Glutamatergic neuron (in vitro differentiated cells): ENCODE measurements around the gene CFAP65. TPM values are rescaled to one million over a fixed set of nuclear protein-coding genes. Genes with fewer than 3 reads are reported as not detected.

ENCODE experiments used
- DNase-seq: peaks from one replicate; pipeline ENCODE4 v3.0.0; 2022
- H3K27ac Mint-ChIP-seq: one replicate; pipeline ENCODE4 v1.8.0; 2020; ENCODE audit warnings: mild to moderate bottlenecking, mixed read lengths, inconsistent platforms; ENCODE audit not compliant: unreplicated experiment
- H3K27me3 Mint-ChIP-seq: one replicate; pipeline ENCODE4 v1.8.0; 2020; ENCODE audit warnings: mild to moderate bottlenecking, moderate library complexity, mixed read lengths, inconsistent platforms; ENCODE audit not compliant: unreplicated experiment
- H3K36me3 Mint-ChIP-seq: one replicate; pipeline ENCODE4 v1.8.0; 2020; ENCODE audit warnings: mild to moderate bottlenecking, mixed read lengths, inconsistent platforms; ENCODE audit not compliant: unreplicated experiment
- H3K4me1 Mint-ChIP-seq: one replicate; pipeline ENCODE4 v1.8.0; 2020; ENCODE audit warnings: mild to moderate bottlenecking, low read depth, mixed read lengths, inconsistent platforms; ENCODE audit not compliant: unreplicated experiment
- H3K4me3 Mint-ChIP-seq: one replicate; pipeline ENCODE4 v1.8.0; 2020; ENCODE audit warnings: mild to moderate bottlenecking, mixed read lengths, inconsistent platforms; ENCODE audit not compliant: unreplicated experiment
- H3K9me3 Mint-ChIP-seq: one replicate; pipeline ENCODE4 v1.8.0; 2020; ENCODE audit warnings: mild to moderate bottlenecking, moderate library complexity, mixed read lengths, inconsistent platforms; ENCODE audit not compliant: unreplicated experiment
- CTCF ChIP-seq: fragments of 200-600 bp; sonication (generic); IDR thresholded peaks from one replicate; pipeline ENCODE4 v1.5.0; 2021; ENCODE audit not compliant: partially characterized antibody, unreplicated experiment
- total RNA-seq: library from RNA; stranded (reverse); fragmentation: NEBNext Ultra II Directional; extraction: Animal tissue kit (Norgen Biotek cat#: 25700); gene quantifications from one replicate; pipeline ENCODE4 v1.2.1, GENCODE V29; 2021; ENCODE audit not compliant: unreplicated experiment

Gene CFAP65
- total RNA-seq, 1 donor from 2014 or later = 1.1 TPM

GRCh38 chr2:219023045-219023605, 18.2 kb downstream of the CFAP65 start:
- Mint-ChIP-seq H3K4me3 (no peak overlapping the region), H3K36me3 (no peaks in the 10 kb centered on the region), H3K27me3 (peaks cover 5% of the 10 kb centered on the region), H3K27ac (no peak overlapping the region), H3K9me3 (no peaks in the 10 kb centered on the region), H3K4me1 (no peaks in the 10 kb centered on the region)
- no peak for DNase-seq
- TF ChIP-seq CTCF = no peak

GRCh38 chr2:219022616-219023015, 18.7 kb downstream of the CFAP65 start:
- no peaks in the 10 kb centered on the region for H3K36me3 Mint-ChIP-seq
- H3K27ac Mint-ChIP-seq = no peak overlapping the region
- DNase-seq = no peak
- no peak for TF ChIP-seq CTCF
- H3K27me3 Mint-ChIP-seq = peaks cover 5% of the 10 kb centered on the region
- H3K4me3 Mint-ChIP-seq = no peak overlapping the region
- H3K9me3 Mint-ChIP-seq = no peaks in the 10 kb centered on the region
- H3K4me1 Mint-ChIP-seq = no peaks in the 10 kb centered on the region

- Mint-ChIP-seq H3K4me1 (no peaks in the 10 kb centered on the region), H3K27me3 (peaks cover 5% of the 10 kb centered on the region), H3K27ac (no peak overlapping the region), H3K9me3 (no peaks in the 10 kb centered on the region), H3K4me3 (no peak overlapping the region), H3K36me3 (no peaks in the 10 kb centered on the region)
- no peak for DNase-seq
- TF ChIP-seq CTCF = no peak
These were observed 19.3 kb downstream of the CFAP65 start for GRCh38 chr2:219022041-219022440.

GRCh38 chr2:219021591-219021990, 19.7 kb downstream of the CFAP65 start:
- no peak for TF ChIP-seq CTCF
- no peak overlapping the region for H3K4me3 Mint-ChIP-seq
- no peak for DNase-seq
- H3K9me3 Mint-ChIP-seq = no peaks in the 10 kb centered on the region
- no peak overlapping the region for H3K27ac Mint-ChIP-seq
- H3K27me3 Mint-ChIP-seq = peaks cover 5% of the 10 kb centered on the region
- H3K36me3 Mint-ChIP-seq = no peaks in the 10 kb centered on the region
- no peaks in the 10 kb centered on the region for H3K4me1 Mint-ChIP-seq

GRCh38 chr2:219020604-219021365, 20.5 kb downstream of the CFAP65 start:
- Mint-ChIP-seq H3K27ac (no peak overlapping the region), H3K36me3 (no peaks in the 10 kb centered on the region), H3K4me1 (no peaks in the 10 kb centered on the region), H3K27me3 (peaks cover 5% of the 10 kb centered on the region), H3K9me3 (no peaks in the 10 kb centered on the region), H3K4me3 (no peak overlapping the region)
- TF ChIP-seq CTCF = no peak
- no peak for DNase-seq
